ENCODE measurements around the gene CERT1. TPM values are rescaled to one million over a fixed set of nuclear protein-coding genes. Genes with fewer than 3 reads are reported as not detected.
A peak's percentile ranks its signal among the peaks of the same experiment; 100 is the strongest.

Gene CERT1
- total RNA-seq, 1 donor from 2014 or later: 24.6 TPM

DNA sequence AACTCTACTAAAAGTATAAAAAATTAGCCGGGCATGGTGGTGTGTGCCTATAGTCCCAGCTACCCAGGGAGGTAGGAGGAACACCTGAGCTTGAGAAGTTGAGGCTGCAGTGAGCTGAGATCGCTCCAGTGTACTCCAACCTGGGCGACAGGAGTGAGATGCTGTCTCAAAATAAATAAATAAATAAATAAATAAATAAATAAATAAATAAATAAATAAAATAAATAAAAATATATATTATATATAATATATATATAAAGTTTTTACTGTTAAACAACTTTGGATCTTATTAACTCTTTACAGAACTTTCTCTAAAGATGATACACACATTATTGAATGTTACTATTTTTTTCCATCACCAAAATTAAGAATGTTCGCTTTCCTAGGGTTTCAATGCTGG lies 136.0 kb downstream of the CERT1 start:
- peaks cover 6% of the 10 kb centered on the region for H3K36me3 Mint-ChIP-seq (ENCODE audit: low read depth)
- H3K27me3 Mint-ChIP-seq (ENCODE audit: low read depth): no peaks in the 10 kb centered on the region
- TF ChIP-seq, protein P1, sequence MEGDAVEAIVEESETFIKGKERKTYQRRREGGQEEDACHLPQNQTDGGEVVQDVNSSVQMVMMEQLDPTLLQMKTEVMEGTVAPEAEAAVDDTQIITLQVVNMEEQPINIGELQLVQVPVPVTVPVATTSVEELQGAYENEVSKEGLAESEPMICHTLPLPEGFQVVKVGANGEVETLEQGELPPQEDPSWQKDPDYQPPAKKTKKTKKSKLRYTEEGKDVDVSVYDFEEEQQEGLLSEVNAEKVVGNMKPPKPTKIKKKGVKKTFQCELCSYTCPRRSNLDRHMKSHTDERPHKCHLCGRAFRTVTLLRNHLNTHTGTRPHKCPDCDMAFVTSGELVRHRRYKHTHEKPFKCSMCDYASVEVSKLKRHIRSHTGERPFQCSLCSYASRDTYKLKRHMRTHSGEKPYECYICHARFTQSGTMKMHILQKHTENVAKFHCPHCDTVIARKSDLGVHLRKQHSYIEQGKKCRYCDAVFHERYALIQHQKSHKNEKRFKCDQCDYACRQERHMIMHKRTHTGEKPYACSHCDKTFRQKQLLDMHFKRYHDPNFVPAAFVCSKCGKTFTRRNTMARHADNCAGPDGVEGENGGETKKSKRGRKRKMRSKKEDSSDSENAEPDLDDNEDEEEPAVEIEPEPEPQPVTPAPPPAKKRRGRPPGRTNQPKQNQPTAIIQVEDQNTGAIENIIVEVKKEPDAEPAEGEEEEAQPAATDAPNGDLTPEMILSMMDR (conservative IDR thresholded peaks at IDR 0.05): no peak
- no peaks in the 10 kb centered on the region for H3K4me1 Mint-ChIP-seq
- no peak overlapping the region for H3K4me3 Mint-ChIP-seq
- DNase-seq (ENCODE audit: low read depth, low spot score): no peak
- H3K27ac Mint-ChIP-seq (ENCODE audit: unreplicated experiment): no peak overlapping the region
- H3K9me3 Mint-ChIP-seq: no peaks in the 10 kb centered on the region

DNA sequence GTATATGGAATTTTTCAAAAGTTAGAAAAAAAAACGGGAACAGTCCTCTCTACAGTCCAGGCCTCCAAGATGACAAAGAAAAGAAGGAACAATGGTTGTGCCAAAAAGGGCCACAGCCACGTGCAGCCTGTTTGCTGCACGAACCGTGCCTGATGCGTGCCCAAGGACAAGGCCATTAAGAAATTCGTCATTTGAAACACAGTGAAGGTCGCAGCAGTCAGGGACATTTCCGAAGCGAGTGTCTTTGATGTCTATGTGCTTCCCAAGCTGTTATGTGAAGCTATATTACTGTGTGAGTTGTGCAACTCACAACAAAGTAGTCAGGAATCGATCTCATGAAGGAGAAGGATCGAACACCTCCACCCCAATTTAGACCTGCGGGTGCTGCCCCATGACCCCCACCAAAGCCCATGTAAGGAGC lies 137.0 kb downstream of the CERT1 start:
- Mint-ChIP-seq H3K36me3 (ENCODE audit: low read depth) (peaks cover 2% of the 10 kb centered on the region), H3K4me1 (no peaks in the 10 kb centered on the region), H3K4me3 (no peak overlapping the region), H3K27me3 (ENCODE audit: low read depth) (no peaks in the 10 kb centered on the region), H3K9me3 (no peaks in the 10 kb centered on the region), H3K27ac (ENCODE audit: unreplicated experiment) (no peak overlapping the region)
- TF ChIP-seq, protein P1 (conservative IDR thresholded peaks at IDR 0.05): no peak
- no peak for DNase-seq (ENCODE audit: low read depth, low spot score)

DNA sequence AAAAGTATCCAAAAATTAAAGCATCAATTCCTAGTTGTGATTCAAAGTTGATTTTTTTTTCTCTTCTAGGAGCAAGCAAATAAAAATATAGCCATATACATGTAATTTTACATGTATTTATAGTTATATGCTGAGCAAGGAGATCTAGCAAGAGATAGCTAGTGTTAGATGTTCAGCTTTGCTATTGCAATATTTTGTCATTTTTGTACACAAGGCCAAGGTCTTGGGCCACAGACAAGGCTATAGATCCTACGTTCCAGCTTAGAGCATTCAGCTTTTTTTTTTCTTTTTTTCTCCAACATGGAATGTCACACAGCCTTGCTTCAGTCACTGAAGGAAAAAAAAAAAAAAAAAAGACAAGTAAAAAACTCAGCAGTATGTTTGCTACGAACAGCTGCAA lies 137.6 kb downstream of the CERT1 start:
- Mint-ChIP-seq H3K36me3 (ENCODE audit: low read depth) (peaks cover 2% of the 10 kb centered on the region), H3K4me1 (no peaks in the 10 kb centered on the region), H3K4me3 (no peak overlapping the region), H3K27me3 (ENCODE audit: low read depth) (no peaks in the 10 kb centered on the region), H3K27ac (ENCODE audit: unreplicated experiment) (no peak overlapping the region), H3K9me3 (no peaks in the 10 kb centered on the region)
- TF ChIP-seq, protein P1 (conservative IDR thresholded peaks at IDR 0.05): no peak
- DNase-seq (ENCODE audit: low read depth, low spot score): no peak

DNA sequence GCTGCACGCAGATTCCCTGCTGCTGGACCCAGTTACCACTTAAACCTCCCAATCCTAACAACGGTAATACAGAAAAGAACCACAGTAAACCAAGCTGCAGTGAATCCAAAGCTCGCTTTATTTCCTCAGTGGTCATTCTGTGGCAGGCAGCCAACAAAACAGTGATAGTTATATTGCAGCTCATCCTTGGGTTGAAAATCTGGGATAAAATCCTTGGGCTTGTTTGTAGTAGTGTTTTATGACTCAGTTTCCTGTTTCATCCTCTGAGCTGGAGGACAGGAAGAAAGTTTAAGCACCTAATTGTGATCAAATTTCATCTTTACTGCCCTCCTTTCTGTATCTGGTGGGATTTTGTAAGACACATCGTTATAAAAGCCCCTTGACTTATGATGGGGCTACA lies 143.0 kb downstream of the CERT1 start:
- Mint-ChIP-seq H3K4me1 (peaks cover 7% of the 10 kb centered on the region), H3K4me3 (no peak overlapping the region), H3K36me3 (ENCODE audit: low read depth) (no peaks in the 10 kb centered on the region), H3K9me3 (no peaks in the 10 kb centered on the region), H3K27me3 (ENCODE audit: low read depth) (no peaks in the 10 kb centered on the region), H3K27ac (ENCODE audit: unreplicated experiment) (no peak overlapping the region)
- TF ChIP-seq, protein P1 (conservative IDR thresholded peaks at IDR 0.05): no peak
- no peak for DNase-seq (ENCODE audit: low read depth, low spot score)

DNA sequence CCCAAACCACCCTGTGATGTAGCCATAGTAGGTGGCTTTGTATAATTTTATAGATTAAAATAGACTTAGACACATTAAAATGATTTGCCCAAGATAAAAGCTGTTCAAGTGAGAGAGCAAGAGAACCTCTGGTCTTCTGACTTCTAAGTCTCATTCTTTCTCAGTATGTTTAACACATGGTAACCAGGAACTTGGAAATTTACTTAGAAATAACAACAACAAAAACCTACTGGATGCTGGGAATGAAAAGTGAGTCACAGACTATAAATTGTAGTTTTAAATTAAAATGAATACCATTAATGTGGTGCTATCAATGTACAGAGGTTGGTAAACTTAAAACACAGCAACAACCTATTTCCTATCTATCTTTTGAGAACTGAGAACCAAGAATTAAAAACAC lies 144.0 kb downstream of the CERT1 start:
- DNase-seq (ENCODE audit: low read depth, low spot score): no peak
- TF ChIP-seq, protein P1 (conservative IDR thresholded peaks at IDR 0.05): no peak
- Mint-ChIP-seq H3K27me3 (ENCODE audit: low read depth) (no peaks in the 10 kb centered on the region), H3K36me3 (ENCODE audit: low read depth) (peaks cover 3% of the 10 kb centered on the region), H3K4me1 (peaks cover 7% of the 10 kb centered on the region), H3K4me3 (no peak overlapping the region), H3K9me3 (no peaks in the 10 kb centered on the region), H3K27ac (ENCODE audit: unreplicated experiment) (no peak overlapping the region)

DNA sequence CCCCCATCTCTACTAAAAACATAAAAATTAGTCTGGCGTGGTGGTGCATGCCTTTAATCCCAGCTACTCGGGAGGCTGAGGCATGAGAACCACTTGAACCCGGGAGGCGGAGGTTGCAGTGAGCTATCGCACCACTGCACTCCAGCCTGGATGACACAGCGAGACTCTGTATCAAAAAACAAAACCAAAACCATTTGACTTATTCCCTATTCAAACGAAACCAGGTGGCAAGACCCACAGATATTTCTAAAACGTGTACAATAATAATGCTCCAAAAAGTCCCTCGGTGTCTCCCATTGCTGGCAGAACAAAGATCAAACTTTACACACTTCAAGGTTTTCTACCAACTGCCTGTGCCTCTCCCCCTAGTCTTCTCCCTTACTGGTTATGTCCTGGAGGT lies 144.6 kb downstream of the CERT1 start:
- Mint-ChIP-seq H3K4me3 (peak overlapping the region; percentile 1), H3K36me3 (ENCODE audit: low read depth) (peaks cover 6% of the 10 kb centered on the region), H3K9me3 (no peaks in the 10 kb centered on the region), H3K27ac (ENCODE audit: unreplicated experiment) (peak overlapping the region; percentile 44), H3K27me3 (ENCODE audit: low read depth) (no peaks in the 10 kb centered on the region), H3K4me1 (peaks cover 7% of the 10 kb centered on the region)
- TF ChIP-seq, protein P1 (conservative IDR thresholded peaks at IDR 0.05): no peak
- DNase-seq (ENCODE audit: low read depth, low spot score): no peak
